B cell (primary cell): ENCODE data around the gene TEX26. TPM values are rescaled to one million over a fixed set of nuclear protein-coding genes. Genes with fewer than 3 reads are reported as not detected.

Experiments used
- ATAC-seq: fragments of 200-7000 bp; cut with Tn5 transposase; one replicate; pipeline ENCODE4 v1.10.0; 2021; ENCODE audit warnings: low read depth, mild to moderate bottlenecking, moderate number of reproducible peaks, moderate library complexity
- CTCF ChIA-PET: fragments of 350-600 bp; sonication (Branson Sonifier 250); formaldehyde crosslinking; loops from one replicate; lab custom pipeline; 2021; ENCODE audit warnings: antibody characterized with exemption, inconsistent platforms; lab: Charles Lee
- POLR2A ChIA-PET: fragments of 350-600 bp; sonication (Branson Sonifier 250); formaldehyde crosslinking; loops from one replicate; lab custom pipeline; 2021; ENCODE audit warnings: antibody characterized with exemption; lab: Charles Lee
- DNase-seq: peaks from one replicate; pipeline ENCODE4 v3.0.0; 2013
- H2AFZ ChIP-seq: 2 replicates; pipeline ENCODE4 v1.6.1; 2012; ENCODE audit warnings: mild to moderate bottlenecking, low read depth, low read length; ENCODE audit not compliant: insufficient read depth, poor library complexity, severe bottlenecking
- H3K27ac ChIP-seq, 2 donors: 1 replicate in 1 of 2; 2 replicates in 1 of 2; pipeline ENCODE4 v1.5.1; 2012 to 2013; ENCODE audit warnings: low read length in 2 of 2, mild to moderate bottlenecking in 2 of 2, moderate library complexity in 1 of 2
- H3K27me3 ChIP-seq, 4 experiments: fragments of 200-600 bp in 1 of 4; sonication (generic) in 1 of 4; replicated peaks in 1 of 4; 1 replicate in 2 of 4; 2 replicates in 2 of 4; pipeline versions ENCODE4 v1.6.1 to v1.7.0; 2013 to 2016; ENCODE audit warnings: low read length in 3 of 4, mild to moderate bottlenecking in 2 of 4, mixed read lengths in 1 of 4, moderate library complexity in 1 of 4; ENCODE audit not compliant: insufficient read depth in 4 of 4, control insufficient read depth in 3 of 4; ENCODE audit errors: control extremely low read depth in 1 of 4
- H3K36me3 ChIP-seq, 2 experiments: replicated peaks in 1 of 2; 1 replicate in 1 of 2; 2 replicates in 1 of 2; pipeline versions ENCODE4 v1.6.1 to v1.7.1; 2013; ENCODE audit warnings: low read length in 1 of 2; ENCODE audit not compliant: insufficient read depth in 2 of 2, control insufficient read depth in 1 of 2; ENCODE audit errors: control extremely low read depth in 1 of 2, extremely low read depth in 1 of 2
- H3K4me1 ChIP-seq, 2 donors: fragments of 200-600 bp in 1 of 2; sonication (generic) in 1 of 2; 1 replicate in 1 of 2; 2 replicates in 1 of 2; pipeline versions ENCODE4 v1.5.1 to v1.6.1; 2013 to 2017; ENCODE audit warnings: low read length in 2 of 2; ENCODE audit not compliant: control insufficient read depth in 2 of 2, insufficient read depth in 2 of 2
- H3K4me2 ChIP-seq: replicated peaks from 2 replicates; pipeline ENCODE3; 2012; ENCODE audit warnings: mild to moderate bottlenecking, low read depth, low read length; ENCODE audit not compliant: poor library complexity, severe bottlenecking
- H3K4me3 ChIP-seq, 5 experiments: fragments of 200-600 bp in 1 of 5; sonication (generic) in 1 of 5; 1 replicate in 3 of 5; 2 replicates in 2 of 5; pipeline versions ENCODE4 v1.5.1 to v1.7.0; 2011 to 2016; ENCODE audit warnings: low read length in 4 of 5, mild to moderate bottlenecking in 4 of 5, low read depth in 2 of 5, control low read depth in 1 of 5, moderate library complexity in 1 of 5; ENCODE audit not compliant: insufficient read depth in 1 of 5; ENCODE audit errors: control extremely low read depth in 1 of 5, extremely low read depth in 1 of 5
- H3K79me2 ChIP-seq: fragments of 200-600 bp; sonication (generic); one replicate; pipeline ENCODE4 v1.6.0; 2016; ENCODE audit warnings: low read length; ENCODE audit not compliant: control insufficient read depth, insufficient read depth
- H3K9ac ChIP-seq: fragments of 200-600 bp; sonication (generic); 2 replicates; pipeline ENCODE4 v1.6.1; 2017; ENCODE audit warnings: mild to moderate bottlenecking, low read length, moderate library complexity
- H3K9me3 ChIP-seq, 3 donors: one replicate each; pipeline versions ENCODE4 v1.6.1 to v1.7.1; 2013; ENCODE audit warnings: low read length in 2 of 3; ENCODE audit not compliant: control insufficient read depth in 2 of 3, insufficient read depth in 1 of 3; ENCODE audit errors: control extremely low read depth in 1 of 3
- H4K20me1 ChIP-seq: 2 replicates; pipeline ENCODE4 v1.6.0; 2012; ENCODE audit warnings: mild to moderate bottlenecking, low read length; ENCODE audit not compliant: insufficient read depth, control insufficient read depth, poor library complexity, severe bottlenecking
- H3K27ac Mint-ChIP-seq: one replicate; pipeline ENCODE4 v1.8.0; 2021; ENCODE audit warnings: mixed read lengths
- H3K27me3 Mint-ChIP-seq: one replicate; pipeline ENCODE4 v1.8.0; 2021; ENCODE audit warnings: mixed read lengths
- H3K4me1 Mint-ChIP-seq: one replicate; pipeline ENCODE4 v1.8.0; 2021; ENCODE audit warnings: mixed read lengths
- H3K4me3 Mint-ChIP-seq: one replicate; pipeline ENCODE4 v1.8.0; 2021; ENCODE audit warnings: mixed read lengths
- H3K9me3 Mint-ChIP-seq: one replicate; pipeline ENCODE4 v1.8.0; 2022; ENCODE audit warnings: mixed read lengths; ENCODE audit not compliant: insufficient read depth
- EZH2 ChIP-seq: IDR thresholded peaks from 2 replicates; pipeline ENCODE4 v1.6.1; 2012; ENCODE audit warnings: borderline replicate concordance, low read depth, mild to moderate bottlenecking, moderate library complexity, low read length; ENCODE audit not compliant: insufficient read depth, poor library complexity, severe bottlenecking
- WGBS: methylation state at CpG from one replicate; pipeline ENCODE4 v1.1.5; 2013; ENCODE audit warnings: missing lambda C conversion rate; ENCODE audit not compliant: insufficient coverage; 5-methylcytosine and 5-hydroxymethylcytosine counted together
- intact Hi-C: fragments of 100-400 bp; cut with micrococcal nuclease; formaldehyde crosslinking; loops from one replicate; pipeline ENCODE4 v1.10.0; 2022
- polyA plus RNA-seq: library from polyadenylated mRNA; depleted of rRNA; stranded (reverse); fragments of >200 nt; gene quantifications from 2 replicates; pipeline ENCODE4 v1.2.3, GENCODE V29; 2012
- total RNA-seq, 2 donors: library from RNA; stranded (reverse); fragments of 120-200 nt in 1 of 2; gene quantifications; 1 replicate in 1 of 2; 2 replicates in 1 of 2; pipeline versions ENCODE4 v1.2.3 to v1.2.4, GENCODE V29; 2013 to 2022
- TF ChIP-seq, protein P1 (sequence below): fragments of 200-600 bp; IDR thresholded peaks from one replicate; pipeline ENCODE4 v1.8.0; 2022; ENCODE audit warnings: antibody characterized with exemption, mild to moderate bottlenecking

TEX26 gene
- total and polyA plus RNA-seq, 2 donors (not counting 1 experiment from before 2014, with no cell fraction given): not detected

DNA sequence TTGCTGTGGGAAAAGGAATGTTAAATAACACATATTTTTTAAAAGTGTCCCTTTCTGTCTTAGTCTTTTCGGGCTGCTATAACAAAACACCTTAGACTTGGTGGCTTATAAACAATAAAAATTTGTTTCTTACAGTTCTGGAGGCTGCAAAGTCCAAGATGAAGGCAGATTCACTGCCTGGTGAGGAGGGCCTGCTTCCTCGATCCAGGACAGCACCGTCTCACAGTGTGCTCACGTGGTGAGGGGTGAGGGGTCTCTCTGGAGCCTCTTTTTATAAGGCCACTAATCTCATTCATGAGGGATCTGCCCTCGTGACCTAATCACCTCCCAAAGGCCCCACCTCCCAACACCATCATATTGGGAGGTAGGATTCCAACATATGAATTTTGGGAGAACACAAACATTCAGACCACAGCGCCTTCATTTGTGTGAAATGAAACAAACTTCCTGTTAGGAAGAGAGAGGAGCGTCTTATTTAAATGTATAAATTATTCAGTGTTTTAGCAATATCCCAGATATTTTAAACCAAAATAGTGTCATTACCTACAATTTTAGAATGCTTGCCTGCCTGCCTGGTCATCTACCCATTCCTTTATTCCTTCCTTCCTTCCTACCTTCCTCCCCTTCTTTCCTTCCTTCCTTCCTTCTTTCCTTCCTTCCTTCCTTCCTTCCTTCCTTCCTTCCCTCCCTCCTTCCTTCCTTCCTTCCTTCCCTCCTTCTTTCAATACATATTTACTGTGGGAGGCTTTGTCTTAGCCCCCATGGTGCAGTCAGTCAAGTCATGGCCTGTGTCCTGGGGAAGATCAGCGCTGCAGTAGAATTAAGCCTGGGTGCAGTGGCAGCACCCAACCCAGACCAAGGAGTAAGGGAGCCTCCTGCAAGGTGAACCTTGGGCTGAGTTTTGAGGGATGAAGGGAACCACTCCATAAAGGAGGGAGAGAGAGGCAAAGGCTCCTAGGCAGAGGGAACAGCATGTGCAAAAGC, 84.2 kb downstream of the TEX26 start:
- ChIA-PET CTCF (no interaction called here), POLR2A (no interaction called here)
- no peak overlapping the region for H2AFZ ChIP-seq
- intact Hi-C loops: no loop called here
- no peaks in the 10 kb centered on the region for H3K79me2 ChIP-seq
- H3K9ac ChIP-seq: no peak overlapping the region
- Mint-ChIP-seq H3K4me1 (peaks cover 5% of the 10 kb centered on the region), H3K4me3 (no peak overlapping the region), H3K27ac (no peak overlapping the region), H3K27me3 (peaks cover 45% of the 10 kb centered on the region), H3K9me3 (no peaks in the 10 kb centered on the region)
- DNase-seq (no peak), ATAC-seq (no peak)
- 100% methylated on average over 1 of the region's 8 CpGs for WGBS
- H3K27me3 ChIP-seq: peaks cover 0 to 14% (median 1%) of the 10 kb centered on the region in 4 experiments
- no peak overlapping the region for H3K4me3 ChIP-seq
- no peaks in the 10 kb centered on the region for H4K20me1 ChIP-seq
- H3K36me3 ChIP-seq: no peaks in the 10 kb centered on the region
- TF ChIP-seq EZH2: no peak
- TF ChIP-seq, protein P1, sequence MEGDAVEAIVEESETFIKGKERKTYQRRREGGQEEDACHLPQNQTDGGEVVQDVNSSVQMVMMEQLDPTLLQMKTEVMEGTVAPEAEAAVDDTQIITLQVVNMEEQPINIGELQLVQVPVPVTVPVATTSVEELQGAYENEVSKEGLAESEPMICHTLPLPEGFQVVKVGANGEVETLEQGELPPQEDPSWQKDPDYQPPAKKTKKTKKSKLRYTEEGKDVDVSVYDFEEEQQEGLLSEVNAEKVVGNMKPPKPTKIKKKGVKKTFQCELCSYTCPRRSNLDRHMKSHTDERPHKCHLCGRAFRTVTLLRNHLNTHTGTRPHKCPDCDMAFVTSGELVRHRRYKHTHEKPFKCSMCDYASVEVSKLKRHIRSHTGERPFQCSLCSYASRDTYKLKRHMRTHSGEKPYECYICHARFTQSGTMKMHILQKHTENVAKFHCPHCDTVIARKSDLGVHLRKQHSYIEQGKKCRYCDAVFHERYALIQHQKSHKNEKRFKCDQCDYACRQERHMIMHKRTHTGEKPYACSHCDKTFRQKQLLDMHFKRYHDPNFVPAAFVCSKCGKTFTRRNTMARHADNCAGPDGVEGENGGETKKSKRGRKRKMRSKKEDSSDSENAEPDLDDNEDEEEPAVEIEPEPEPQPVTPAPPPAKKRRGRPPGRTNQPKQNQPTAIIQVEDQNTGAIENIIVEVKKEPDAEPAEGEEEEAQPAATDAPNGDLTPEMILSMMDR: no peak
- H3K9me3 ChIP-seq: no peaks in the 10 kb centered on the region
- no peak overlapping the region for H3K4me2 ChIP-seq
- no peak overlapping the region for H3K27ac ChIP-seq
- peaks cover 0 to under 1% of the 10 kb centered on the region in 2 donors for H3K4me1 ChIP-seq

DNA sequence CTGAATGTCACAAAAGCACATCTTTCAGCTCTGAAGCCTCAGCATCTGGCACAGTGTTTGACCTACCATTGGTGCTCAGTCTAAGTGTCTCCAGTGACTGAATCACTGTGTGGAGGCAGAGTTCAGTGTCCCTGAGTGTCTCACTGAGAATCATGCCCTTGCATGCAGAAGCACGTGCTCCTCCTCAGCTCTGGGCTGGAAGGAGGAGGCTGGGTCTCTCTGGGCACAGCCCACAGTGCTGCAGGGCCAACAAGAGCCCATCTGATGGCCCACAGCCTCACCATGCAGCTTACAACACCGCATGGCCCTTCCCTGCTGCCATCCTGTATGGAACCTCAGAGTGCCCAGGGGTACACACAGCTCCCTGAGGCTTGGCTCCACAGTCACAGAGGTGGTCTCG, 86.1 kb downstream of the TEX26 start:
- H3K36me3 ChIP-seq: no peaks in the 10 kb centered on the region
- Mint-ChIP-seq H3K4me1 (no peaks in the 10 kb centered on the region), H3K27ac (no peak overlapping the region), H3K27me3 (peaks cover 57% of the 10 kb centered on the region), H3K9me3 (no peaks in the 10 kb centered on the region), H3K4me3 (no peak overlapping the region)
- H3K4me2 ChIP-seq: no peak overlapping the region
- CTCF ChIA-PET: no interaction called here
- no peaks in the 10 kb centered on the region for H3K4me1 ChIP-seq
- H4K20me1 ChIP-seq: no peaks in the 10 kb centered on the region
- no peaks in the 10 kb centered on the region for H3K79me2 ChIP-seq
- intact Hi-C loops: no loop called here
- no peak overlapping the region for H3K27ac ChIP-seq
- no peak overlapping the region for H3K4me3 ChIP-seq
- H3K27me3 ChIP-seq: peaks cover 0 to 11% (median 1%) of the 10 kb centered on the region in 4 experiments
- 85% methylated on average over 3 of the region's 3 CpGs for WGBS
- H3K9me3 ChIP-seq: no peaks in the 10 kb centered on the region
- ATAC-seq (no peak), DNase-seq (no peak)
- H2AFZ ChIP-seq: no peak overlapping the region
- POLR2A ChIA-PET: no interaction called here
- TF ChIP-seq, protein P1: no peak
- no peak for TF ChIP-seq EZH2
- H3K9ac ChIP-seq: no peak overlapping the region
